Small intestine (tissue), 7 donors: ENCODE results near the gene SLN. TPM values are rescaled to one million over a fixed set of nuclear protein-coding genes. Genes with fewer than 3 reads are reported as not detected.

Source experiments
- DNase-seq, 2 donors: peaks; one replicate each; pipeline versions ENCODE4 v3.0.0 to v3.0.0-alpha.2; 2013
- FAIRE-seq: peaks from 2 replicates; lab custom pipeline; 2012; peaks lifted over from hg19 to GRCh38; lab: Jason Lieb, UNC
- H3K27ac ChIP-seq, 3 donors: one replicate each; pipeline ENCODE4 v1.5.1; 2013; ENCODE audit warnings: low read length in 2 of 3, mild to moderate bottlenecking in 2 of 3, control low read depth in 1 of 3, inconsistent platforms in 1 of 3, low read depth in 1 of 3, moderate library complexity in 1 of 3
- H3K27me3 ChIP-seq, 3 donors: one replicate each; pipeline ENCODE4 v1.6.1; 2013; ENCODE audit warnings: low read length in 3 of 3, inconsistent platforms in 1 of 3; ENCODE audit not compliant: control insufficient read depth in 3 of 3, insufficient read depth in 3 of 3
- H3K36me3 ChIP-seq, 3 donors: one replicate each; pipeline ENCODE4 v1.6.1; 2013; ENCODE audit warnings: low read length in 3 of 3, inconsistent platforms in 1 of 3, low read depth in 1 of 3, mild to moderate bottlenecking in 1 of 3, moderate library complexity in 1 of 3; ENCODE audit not compliant: control insufficient read depth in 3 of 3, insufficient read depth in 2 of 3
- H3K4me1 ChIP-seq, 3 donors: one replicate each; pipeline ENCODE4 v1.6.1; 2013; ENCODE audit warnings: low read length in 2 of 3, inconsistent platforms in 1 of 3, low read depth in 1 of 3, mild to moderate bottlenecking in 1 of 3, moderate library complexity in 1 of 3; ENCODE audit not compliant: control insufficient read depth in 3 of 3, insufficient read depth in 2 of 3
- H3K4me3 ChIP-seq, 3 donors: one replicate each; pipeline ENCODE4 v1.5.1; 2013; ENCODE audit warnings: low read length in 3 of 3, control low read depth in 1 of 3, inconsistent platforms in 1 of 3, low read depth in 1 of 3, mild to moderate bottlenecking in 1 of 3, moderate library complexity in 1 of 3
- H3K9me3 ChIP-seq, 2 donors: one replicate each; pipeline ENCODE4 v1.6.1; 2013; ENCODE audit warnings: low read depth in 1 of 2, low read length in 1 of 2; ENCODE audit not compliant: control insufficient read depth in 2 of 2, insufficient read depth in 1 of 2
- WGBS, 3 donors: extraction: QIAGEN DNeasy Blood & Tissue Kit; methylation state at CpG; one replicate each; pipeline ENCODE4 v1.1.7; 2013; 5-methylcytosine and 5-hydroxymethylcytosine counted together
- polyA plus RNA-seq, 4 donors: library from polyadenylated mRNA; stranded (reverse) in 3 of 4; unstranded in 1 of 4; fragments of 200-250 nt in 3 of 4; fragments of 120-200 nt in 1 of 4; gene quantifications; one replicate each; pipeline versions ENCODE4 v1.2.1 to v1.2.3, GENCODE V29; 2013
- donor health status: healthy with polysubstance abuse.
- donor health status: control.
- donor health status: control.
- donor health status: Bipolar disorder and iron deficiency.
- donor health status: healthy.

Gene SLN
- polyA plus RNA-seq, 4 donors, result 0.15 to 6.2 TPM; not detected in 2

DNA sequence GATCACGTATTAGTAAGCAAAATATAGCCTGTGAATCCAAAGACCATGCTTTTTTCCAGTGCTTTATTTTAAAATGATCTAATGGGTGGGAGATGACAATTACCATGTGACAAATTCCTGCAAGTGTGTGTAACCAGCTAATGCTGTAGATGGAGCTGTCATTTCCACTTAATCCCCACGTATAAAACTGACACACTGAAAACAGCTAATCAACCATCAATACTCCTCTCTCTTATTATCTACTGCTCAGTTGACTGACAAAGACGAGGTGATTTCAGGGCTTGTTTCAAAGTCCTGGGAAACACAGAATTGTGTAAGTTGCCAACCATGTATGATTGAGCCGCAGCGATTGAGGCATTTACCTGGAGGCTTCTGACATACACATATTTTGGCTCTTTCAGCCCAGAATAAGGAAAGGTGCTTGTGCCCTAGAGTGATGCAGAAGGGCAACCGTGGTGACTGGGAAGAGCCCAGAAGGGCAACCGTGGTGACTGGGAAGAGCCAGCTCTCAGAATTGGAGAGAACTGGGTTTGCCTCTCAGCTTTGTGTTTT, 9.7 kb downstream of the SLN start:
- no peaks in the 10 kb centered on the region for H3K4me1 ChIP-seq
- H3K4me3 ChIP-seq, result no peak overlapping the region
- no peaks in the 10 kb centered on the region for H3K36me3 ChIP-seq
- FAIRE-seq (no peak), DNase-seq (no peak)
- 40 to 68% (median 49%) methylated on average over 7 of the region's 7 CpGs for WGBS, 3 donors
- H3K27ac ChIP-seq, result no peak overlapping the region
- peaks cover 0 to 2% of the 10 kb centered on the region in 2 donors for H3K9me3 ChIP-seq
- peaks cover 0 to 2% (median 0%) of the 10 kb centered on the region in 3 donors for H3K27me3 ChIP-seq

DNA sequence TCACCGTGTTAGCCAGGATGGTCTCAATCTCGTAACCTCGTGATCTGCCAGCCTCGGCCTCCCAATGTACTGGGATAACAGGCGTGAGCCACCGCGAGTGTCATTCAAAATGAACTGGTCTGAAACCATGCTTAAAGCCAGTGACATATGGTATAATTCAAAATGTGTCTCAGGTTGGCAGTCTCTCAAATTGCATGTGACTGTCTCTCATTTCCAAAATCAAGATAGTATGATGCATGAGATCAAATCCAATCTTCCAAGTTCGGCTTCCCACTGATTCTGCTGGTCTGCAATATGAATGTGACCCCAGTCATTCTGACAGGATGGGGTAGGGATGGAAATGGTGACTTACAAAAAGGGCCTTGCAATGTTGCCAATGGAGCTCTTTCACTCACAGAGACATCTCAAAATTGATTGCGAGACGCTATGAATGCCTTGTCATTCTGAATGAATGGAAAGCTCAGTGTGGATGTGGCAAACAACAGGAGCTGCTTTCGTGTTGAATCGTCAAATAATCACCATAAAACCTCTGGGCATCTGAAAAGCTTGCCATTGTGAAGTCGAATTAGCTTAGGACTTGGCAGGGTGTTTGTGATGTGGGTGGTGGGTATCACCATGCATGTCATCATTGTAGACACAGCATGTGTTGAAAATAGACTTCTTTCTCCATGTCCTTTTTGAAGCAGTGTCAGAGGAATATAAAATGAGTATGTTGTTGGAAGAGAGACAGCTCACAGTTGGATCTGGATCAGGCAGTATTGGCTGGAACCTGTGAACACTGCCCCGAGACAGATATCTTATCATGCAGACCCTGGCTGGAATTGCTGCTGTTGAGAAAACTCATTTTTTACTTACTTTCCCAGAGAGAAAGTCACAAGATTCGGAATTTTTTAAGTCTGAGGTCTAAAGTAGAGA, 12.2 kb downstream of the SLN start:
- H3K4me3 ChIP-seq, result no peak overlapping the region
- H3K27me3 ChIP-seq, result peaks cover 0 to 2% (median 2%) of the 10 kb centered on the region in 3 donors
- DNase-seq (no peak), FAIRE-seq (no peak)
- 78 to 82% (median 81%) methylated on average over 15 of the region's 15 CpGs for WGBS, 3 donors
- no peaks in the 10 kb centered on the region for H3K36me3 ChIP-seq
- H3K9me3 ChIP-seq, result peaks cover 0 to 2% of the 10 kb centered on the region in 2 donors
- H3K4me1 ChIP-seq, result no peaks in the 10 kb centered on the region
- no peak overlapping the region for H3K27ac ChIP-seq

- no peaks in the 10 kb centered on the region for H3K4me1 ChIP-seq
- no peaks in the 10 kb centered on the region for H3K36me3 ChIP-seq
- DNase-seq (no peak), FAIRE-seq (no peak)
- no peak overlapping the region for H3K27ac ChIP-seq
- H3K9me3 ChIP-seq, result no peaks in the 10 kb centered on the region
- no peak overlapping the region for H3K4me3 ChIP-seq
- H3K27me3 ChIP-seq, result peaks cover 0 to 2% (median 0%) of the 10 kb centered on the region in 3 donors
- WGBS, 3 donors, result 77 to 85% (median 83%) methylated on average over 6 of the region's 6 CpGs
These were observed 14.6 kb downstream of the SLN start for GRCh38 chr11:107697291-107697690.

GRCh38 chr11:107696140-107696539, 15.7 kb downstream of the SLN start:
- Histone ChIP-seq H3K27ac (no peak overlapping the region), H3K27me3 (peaks cover 0 to 5% (median 0%) of the 10 kb centered on the region in 3 donors), H3K4me3 (no peak overlapping the region), H3K36me3 (no peaks in the 10 kb centered on the region), H3K4me1 (no peaks in the 10 kb centered on the region), H3K9me3 (no peaks in the 10 kb centered on the region)
- DNase-seq (no peak), FAIRE-seq (no peak)
- 5 to 22% (median 6%) methylated on average over 1 of the region's 1 CpG for whole genome bisulfite sequencing, 3 donors

DNA sequence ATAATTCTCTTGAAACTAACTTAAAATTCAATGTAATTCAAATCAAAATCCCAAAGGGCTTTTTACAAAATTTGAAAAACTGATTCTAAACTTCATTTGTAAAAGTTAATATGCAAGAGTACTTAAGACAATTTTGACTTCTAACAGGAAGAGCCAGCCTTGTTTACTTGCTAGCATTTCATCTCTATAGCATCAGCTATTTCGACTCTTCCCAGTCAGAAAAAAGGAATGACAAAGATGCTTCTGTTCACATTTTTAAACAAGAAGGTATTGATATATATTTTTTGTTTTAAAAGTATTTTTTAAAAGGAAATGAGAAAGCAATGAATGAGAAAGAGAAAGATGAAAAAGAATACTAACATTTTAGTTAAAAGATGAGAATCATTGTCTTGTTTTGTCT, 16.4 kb downstream of the SLN start:
- 46 to 59% (median 57%) methylated on average over 1 of the region's 1 CpG for WGBS, 3 donors
- no peaks in the 10 kb centered on the region for H3K36me3 ChIP-seq
- no peak for FAIRE-seq

GRCh38 chr11:107691000-107691750, 20.7 kb downstream of the SLN start:
- Histone ChIP-seq H3K9me3 (no peaks in the 10 kb centered on the region), H3K27ac (no peak overlapping the region), H3K27me3 (peaks cover 0 to 4% (median 0%) of the 10 kb centered on the region in 3 donors), H3K4me3 (no peak overlapping the region), H3K4me1 (no peaks in the 10 kb centered on the region), H3K36me3 (no peaks in the 10 kb centered on the region)
- no peak for DNase-seq
- WGBS, 3 donors, result 6 to 43% (median 27%) methylated on average over 3 of the region's 3 CpGs
- no peak for FAIRE-seq

More for the DNA sequence above, 16.4 kb downstream of the SLN start:
- DNase-seq, result no peak
- Histone ChIP-seq H3K27me3 (peaks cover 0 to 5% (median 0%) of the 10 kb centered on the region in 3 donors), H3K4me1 (no peaks in the 10 kb centered on the region), H3K27ac (no peak overlapping the region), H3K4me3 (no peak overlapping the region), H3K9me3 (no peaks in the 10 kb centered on the region)

DNA sequence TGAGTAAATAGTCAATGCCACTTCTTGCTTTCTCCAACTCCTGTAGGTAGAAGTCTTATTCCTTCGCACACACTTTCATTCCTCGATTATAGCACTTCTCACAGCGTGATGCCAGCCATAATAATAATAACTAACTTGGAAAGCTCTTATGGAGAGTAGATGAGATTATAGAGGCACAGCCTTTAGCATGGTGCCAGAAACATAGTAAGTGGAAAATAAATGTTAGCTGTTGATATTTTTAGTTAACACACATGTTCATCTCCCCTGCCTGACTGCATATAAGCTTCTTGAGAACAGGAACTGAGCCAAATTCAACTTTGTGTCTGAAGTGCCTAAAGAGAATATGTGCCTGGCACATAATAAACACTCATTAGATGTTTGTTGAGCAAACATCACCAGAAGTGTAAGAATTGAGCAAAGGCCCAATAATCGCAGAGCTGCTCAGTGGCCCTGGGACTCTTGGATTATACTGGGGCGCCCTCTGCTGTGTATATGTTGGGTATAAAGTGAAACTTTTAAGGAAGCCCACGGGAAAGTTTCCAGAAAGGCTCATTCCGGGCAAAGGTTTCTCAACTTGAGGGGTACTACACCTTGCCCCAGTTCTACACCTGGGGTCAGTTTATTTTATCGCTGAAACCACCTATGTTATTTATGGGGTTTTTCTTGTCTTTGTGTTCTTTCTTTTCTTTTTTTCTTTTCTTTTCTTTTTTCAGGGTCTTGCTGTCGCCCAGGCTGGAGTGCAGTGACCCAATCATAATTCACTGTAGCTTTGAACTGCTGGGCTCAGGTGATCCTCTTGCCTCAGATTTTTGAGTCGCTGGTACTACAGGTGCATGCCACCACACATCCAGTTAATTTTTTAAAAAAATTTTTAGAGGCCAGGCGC, 22.3 kb downstream of the SLN start:
- FAIRE-seq, result no peak

More for the DNA sequence above, 22.3 kb downstream of the SLN start:
- no peak overlapping the region for H3K4me3 ChIP-seq
- no peaks in the 10 kb centered on the region for H3K9me3 ChIP-seq
- no peak overlapping the region for H3K27ac ChIP-seq
- peak; percentile 48 to 74 for DNase-seq
- 43 to 49% (median 44%) methylated on average over 11 of the region's 11 CpGs for WGBS, 3 donors
- H3K27me3 ChIP-seq, result peaks cover 0 to 4% (median 0%) of the 10 kb centered on the region in 3 donors
- no peaks in the 10 kb centered on the region for H3K36me3 ChIP-seq
- H3K4me1 ChIP-seq, result no peaks in the 10 kb centered on the region
